Measurements from ENCODE around the gene TMEM44. TPM values are rescaled to one million over a fixed set of nuclear protein-coding genes. Genes with fewer than 3 reads are reported as not detected.
A peak's percentile ranks its signal among the peaks of the same experiment; 100 is the strongest.

Gene TMEM44
- total and polyA plus RNA-seq, 8 donors: 13.4 to 46.2 (median 34.9) TPM

DNA sequence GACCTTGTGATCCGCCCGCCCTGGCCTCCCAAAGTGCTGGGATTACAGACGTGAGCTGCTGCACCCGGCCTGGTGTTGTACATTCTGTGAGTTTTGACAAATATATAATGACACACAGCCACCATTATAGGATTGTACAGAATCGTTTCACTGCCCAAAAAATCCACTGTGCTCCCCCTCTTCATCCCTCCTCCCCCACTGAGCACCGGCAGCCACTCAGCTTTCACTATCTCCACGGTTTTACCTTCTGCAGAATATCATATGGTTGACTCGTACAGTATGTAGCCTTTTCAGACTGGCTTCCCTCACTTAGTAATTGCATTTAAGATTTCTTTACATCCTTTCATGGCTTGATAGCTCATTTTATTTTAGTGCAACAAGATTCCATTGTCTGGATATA, 89.7 kb downstream of the TMEM44 start:
- TF ChIP-seq, protein P1, sequence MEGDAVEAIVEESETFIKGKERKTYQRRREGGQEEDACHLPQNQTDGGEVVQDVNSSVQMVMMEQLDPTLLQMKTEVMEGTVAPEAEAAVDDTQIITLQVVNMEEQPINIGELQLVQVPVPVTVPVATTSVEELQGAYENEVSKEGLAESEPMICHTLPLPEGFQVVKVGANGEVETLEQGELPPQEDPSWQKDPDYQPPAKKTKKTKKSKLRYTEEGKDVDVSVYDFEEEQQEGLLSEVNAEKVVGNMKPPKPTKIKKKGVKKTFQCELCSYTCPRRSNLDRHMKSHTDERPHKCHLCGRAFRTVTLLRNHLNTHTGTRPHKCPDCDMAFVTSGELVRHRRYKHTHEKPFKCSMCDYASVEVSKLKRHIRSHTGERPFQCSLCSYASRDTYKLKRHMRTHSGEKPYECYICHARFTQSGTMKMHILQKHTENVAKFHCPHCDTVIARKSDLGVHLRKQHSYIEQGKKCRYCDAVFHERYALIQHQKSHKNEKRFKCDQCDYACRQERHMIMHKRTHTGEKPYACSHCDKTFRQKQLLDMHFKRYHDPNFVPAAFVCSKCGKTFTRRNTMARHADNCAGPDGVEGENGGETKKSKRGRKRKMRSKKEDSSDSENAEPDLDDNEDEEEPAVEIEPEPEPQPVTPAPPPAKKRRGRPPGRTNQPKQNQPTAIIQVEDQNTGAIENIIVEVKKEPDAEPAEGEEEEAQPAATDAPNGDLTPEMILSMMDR (IDR thresholded peaks at IDR 0.05): no peak
- no peak for DNase-seq
- intact Hi-C loops (cut with DNase I): no loop called here

DNA sequence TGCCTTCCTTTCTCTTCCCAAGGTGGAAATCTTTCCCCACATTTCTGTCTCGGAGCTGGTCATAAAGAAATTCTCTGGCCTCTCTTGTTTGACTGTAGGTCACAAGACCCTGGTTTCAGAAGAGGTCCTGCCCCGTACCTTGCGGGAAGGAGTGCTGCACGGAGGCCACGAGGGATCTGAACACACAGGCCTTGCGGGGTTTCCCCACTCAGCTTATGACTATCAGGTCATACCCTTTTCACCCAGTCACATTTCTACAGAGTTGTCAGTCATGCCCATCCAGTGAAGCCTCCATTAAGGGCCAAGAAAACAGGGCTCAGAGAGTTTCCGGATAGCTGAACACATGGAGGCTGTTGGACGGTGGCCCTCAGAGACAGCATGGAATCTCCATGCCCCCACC, 91.7 kb downstream of the TMEM44 start:
- H3K36me3 ChIP-seq: no peaks in the 10 kb centered on the region
- ATAC-seq (no peak), DNase-seq (no peak)
- no peak overlapping the region for H3K27ac ChIP-seq
- no peak overlapping the region for H3K4me3 ChIP-seq
- TF ChIP-seq, protein P1 (IDR thresholded peaks at IDR 0.05): no peak
- peaks cover 0 to 20% of the 10 kb centered on the region in 2 donors for H3K4me1 ChIP-seq
- intact Hi-C loops (cut with DNase I): no loop called here
- no peaks in the 10 kb centered on the region for H3K9me3 ChIP-seq
- no peaks in the 10 kb centered on the region for H3K27me3 ChIP-seq

More for the DNA sequence above, 89.7 kb downstream of the TMEM44 start:
- no peak for ATAC-seq
- Histone ChIP-seq H3K27me3 (no peaks in the 10 kb centered on the region), H3K4me1 (peaks cover 0 to 10% of the 10 kb centered on the region in 2 donors), H3K36me3 (no peaks in the 10 kb centered on the region), H3K4me3 (no peak overlapping the region), H3K9me3 (no peaks in the 10 kb centered on the region), H3K27ac (no peak overlapping the region)

DNA sequence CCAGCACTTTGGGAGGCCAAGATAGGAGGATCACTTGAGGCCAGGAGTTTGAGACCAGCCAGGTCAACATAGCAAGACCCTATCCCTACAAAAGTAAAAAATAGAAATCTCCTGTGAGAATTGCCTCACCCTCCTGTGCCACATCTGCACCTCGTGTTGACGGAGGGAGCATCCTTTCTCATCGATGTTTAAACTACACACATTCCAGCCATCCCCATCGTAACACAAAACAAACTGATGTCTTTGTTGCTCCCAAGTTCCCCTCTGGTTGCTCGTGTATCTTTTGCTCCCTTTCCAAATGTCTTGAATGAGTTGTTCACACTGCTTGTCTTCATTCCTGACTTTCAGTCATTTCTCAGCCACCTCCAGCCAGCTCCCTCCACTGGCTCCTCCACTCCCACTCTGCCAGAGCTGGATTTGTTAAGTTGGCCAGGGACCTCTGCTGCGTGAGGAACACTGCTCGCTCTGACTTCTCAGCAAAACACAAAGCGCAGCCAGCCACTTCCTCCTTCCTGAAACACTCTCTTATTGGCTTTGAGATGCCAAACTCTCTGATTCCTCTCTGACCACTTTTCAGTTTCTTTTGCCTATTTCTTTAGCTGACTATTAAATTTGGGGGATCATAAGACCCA, 92.8 kb downstream of the TMEM44 start:
- TF ChIP-seq, protein P1 (IDR thresholded peaks at IDR 0.05): no peak
- H3K4me3 ChIP-seq: no peak overlapping the region
- H3K27me3 ChIP-seq: no peaks in the 10 kb centered on the region
- no peaks in the 10 kb centered on the region for H3K36me3 ChIP-seq
- peaks cover 0 to 20% of the 10 kb centered on the region in 2 donors for H3K4me1 ChIP-seq
- ATAC-seq (no peak), DNase-seq (peak in 2 of 4 donors; percentile 19 to 62)
- intact Hi-C loops (cut with DNase I): no loop called here
- H3K27ac ChIP-seq: peak overlapping the region in 1 of 2 donors; percentile 24
- no peaks in the 10 kb centered on the region for H3K9me3 ChIP-seq

DNA sequence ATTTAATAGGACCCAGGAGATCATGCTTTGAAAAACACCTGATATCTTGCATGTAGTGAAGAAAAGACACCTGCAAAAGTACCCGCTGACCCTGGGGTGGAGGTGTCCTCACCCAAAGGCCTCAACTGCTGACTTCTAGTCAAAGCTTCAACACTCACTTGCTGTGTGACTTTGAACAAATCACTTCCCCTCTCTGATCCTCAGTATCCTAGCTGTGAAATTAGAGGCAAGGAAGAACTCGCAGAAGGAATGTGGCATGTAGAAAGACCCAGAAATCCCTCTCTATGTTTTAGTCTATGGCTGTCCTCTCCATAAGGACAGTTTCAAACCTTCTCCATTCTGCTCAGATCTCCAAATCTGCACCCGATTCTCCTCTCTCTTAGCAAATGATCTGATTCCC, 93.7 kb downstream of the TMEM44 start:
- peaks cover 0 to 20% of the 10 kb centered on the region in 2 donors for H3K4me1 ChIP-seq
- intact Hi-C loops (cut with DNase I): no loop called here
- TF ChIP-seq, protein P1 (IDR thresholded peaks at IDR 0.05): no peak
- ATAC-seq (no peak), DNase-seq (no peak)
- no peaks in the 10 kb centered on the region for H3K36me3 ChIP-seq
- H3K27ac ChIP-seq: no peak overlapping the region
- peaks cover 0 to 7% of the 10 kb centered on the region in 2 donors for H3K9me3 ChIP-seq
- H3K4me3 ChIP-seq: no peak overlapping the region
- no peaks in the 10 kb centered on the region for H3K27me3 ChIP-seq

DNA sequence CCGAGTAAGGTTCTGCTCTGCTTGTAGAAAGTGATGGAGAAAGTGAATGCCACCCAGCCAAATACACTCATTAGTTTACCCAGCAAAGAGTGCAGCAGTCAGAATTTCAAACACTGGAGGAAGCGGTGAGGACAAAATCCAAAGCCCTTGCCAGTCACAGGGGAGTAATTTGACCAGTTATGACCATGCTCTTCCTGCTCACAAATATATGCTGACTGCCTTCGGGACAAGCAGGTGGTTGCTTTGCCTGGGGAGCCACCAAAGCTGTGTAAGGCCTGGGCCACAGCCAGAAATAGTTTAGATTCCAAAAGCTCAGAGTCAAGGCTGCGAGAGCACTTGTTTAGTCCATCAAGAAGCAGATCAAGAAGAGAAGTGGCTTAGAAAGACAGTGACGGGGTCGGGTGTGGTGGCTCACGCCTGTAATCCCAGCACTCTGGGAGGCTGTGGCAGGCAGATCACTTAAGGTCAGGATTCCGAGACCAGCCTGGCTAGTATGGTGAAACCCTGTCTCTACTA, 95.4 kb downstream of the TMEM44 start:
- no peaks in the 10 kb centered on the region for H3K27me3 ChIP-seq
- H3K9me3 ChIP-seq: peaks cover 4 to 17% of the 10 kb centered on the region in 2 donors
- TF ChIP-seq, protein P1 (IDR thresholded peaks at IDR 0.05): no peak
- H3K27ac ChIP-seq: no peak overlapping the region
- no peak overlapping the region for H3K4me3 ChIP-seq
- no peaks in the 10 kb centered on the region for H3K36me3 ChIP-seq
- DNase-seq: peak in 1 of 4 donors; percentile 12
- peaks cover 0 to 20% of the 10 kb centered on the region in 2 donors for H3K4me1 ChIP-seq
- intact Hi-C loops (cut with DNase I): no loop called here
- peak; percentile 81 for ATAC-seq

Other genes with a start within 250 kb of the TMEM44 start
- gene GP5, start 234.2 kb downstream of the TMEM44 start, total RNA-seq: under 1 TPM; 0.15 to 0.16 TPM
- under 1 TPM; 0.56 to 1.00 (median 0.70) TPM for gene GP5, start 234.2 kb downstream of the TMEM44 start, polyA plus RNA-seq (ENCODE audit: insufficient read length in 6 of 6)
- gene ATP13A3, start 146.4 kb downstream of the TMEM44 start, total RNA-seq: 100 to 1,000 TPM; 121 to 123 TPM
- 10 to 100 TPM; 52.0 to 65.1 (median 56.7) TPM for gene ATP13A3, start 146.4 kb downstream of the TMEM44 start, polyA plus RNA-seq (ENCODE audit: insufficient read length in 6 of 6)
- 10 to 100 TPM; 18.2 to 27.8 TPM for gene LSG1, start 38.8 kb upstream of the TMEM44 start, total RNA-seq
- 10 to 100 TPM; 45.0 to 74.0 (median 48.8) TPM for gene LSG1, start 38.8 kb upstream of the TMEM44 start, polyA plus RNA-seq (ENCODE audit: insufficient read length in 6 of 6)
- 1 to 10 TPM; 6.4 to 8.8 TPM for gene FAM43A, start 52.5 kb upstream of the TMEM44 start, total RNA-seq
- 10 to 100 TPM; 14.1 to 25.4 (median 19.8) TPM for gene FAM43A, start 52.5 kb upstream of the TMEM44 start, polyA plus RNA-seq (ENCODE audit: insufficient read length in 6 of 6)